ENCODE data around the gene GINS2. TPM values are rescaled to one million over a fixed set of nuclear protein-coding genes. Genes with fewer than 3 reads are reported as not detected.

Gene GINS2
- total RNA-seq, 1 donor from 2014 or later, result 9.1 TPM

- no peaks in the 10 kb centered on the region for H3K9me3 Mint-ChIP-seq (ENCODE audit: unreplicated experiment)
- H3K27ac Mint-ChIP-seq (ENCODE audit: unreplicated experiment), result peak overlapping the region; percentile 57
- H3K4me1 Mint-ChIP-seq (ENCODE audit: unreplicated experiment), result no peaks in the 10 kb centered on the region
- peaks cover 14% of the 10 kb centered on the region for H3K36me3 Mint-ChIP-seq (ENCODE audit: low read depth, unreplicated experiment)
- no peak for TF ChIP-seq CTCF (IDR thresholded peaks at IDR 0.05; ENCODE audit: unreplicated experiment)
- H3K27me3 Mint-ChIP-seq (ENCODE audit: unreplicated experiment), result peaks cover 7% of the 10 kb centered on the region
- no peak for DNase-seq (ENCODE audit: low spot score)
- H3K4me3 Mint-ChIP-seq (ENCODE audit: unreplicated experiment), result no peak overlapping the region
These were observed 27.7 kb downstream of the GINS2 start for GRCh38 chr16:85660843-85661739.

GRCh38 chr16:85659805-85660511 is 28.8 kb downstream of the GINS2 start:
- no peak overlapping the region for H3K4me3 Mint-ChIP-seq (ENCODE audit: unreplicated experiment)
- H3K4me1 Mint-ChIP-seq (ENCODE audit: unreplicated experiment), result no peaks in the 10 kb centered on the region
- H3K36me3 Mint-ChIP-seq (ENCODE audit: low read depth, unreplicated experiment), result peaks cover 4% of the 10 kb centered on the region
- DNase-seq (ENCODE audit: low spot score), result peak; percentile 94
- H3K9me3 Mint-ChIP-seq (ENCODE audit: unreplicated experiment), result no peaks in the 10 kb centered on the region
- TF ChIP-seq CTCF (IDR thresholded peaks at IDR 0.05; ENCODE audit: unreplicated experiment), result peak; percentile 87
- no peak overlapping the region for H3K27ac Mint-ChIP-seq (ENCODE audit: unreplicated experiment)
- peaks cover 9% of the 10 kb centered on the region for H3K27me3 Mint-ChIP-seq (ENCODE audit: unreplicated experiment)

- Mint-ChIP-seq H3K27ac (ENCODE audit: unreplicated experiment) (no peak overlapping the region), H3K4me3 (ENCODE audit: unreplicated experiment) (no peak overlapping the region), H3K4me1 (ENCODE audit: unreplicated experiment) (no peaks in the 10 kb centered on the region), H3K27me3 (ENCODE audit: unreplicated experiment) (peaks cover 9% of the 10 kb centered on the region), H3K9me3 (ENCODE audit: unreplicated experiment) (no peaks in the 10 kb centered on the region), H3K36me3 (ENCODE audit: low read depth, unreplicated experiment) (no peaks in the 10 kb centered on the region)
- no peak for TF ChIP-seq CTCF (IDR thresholded peaks at IDR 0.05; ENCODE audit: unreplicated experiment)
- no peak for DNase-seq (ENCODE audit: low spot score)
These were observed 29.4 kb downstream of the GINS2 start for GRCh38 chr16:85659336-85659735.

- no peaks in the 10 kb centered on the region for H3K36me3 Mint-ChIP-seq (ENCODE audit: low read depth, unreplicated experiment)
- peaks cover 9% of the 10 kb centered on the region for H3K27me3 Mint-ChIP-seq (ENCODE audit: unreplicated experiment)
- no peak overlapping the region for H3K4me3 Mint-ChIP-seq (ENCODE audit: unreplicated experiment)
- no peak for TF ChIP-seq CTCF (IDR thresholded peaks at IDR 0.05; ENCODE audit: unreplicated experiment)
- H3K4me1 Mint-ChIP-seq (ENCODE audit: unreplicated experiment), result no peaks in the 10 kb centered on the region
- no peak for DNase-seq (ENCODE audit: low spot score)
- no peaks in the 10 kb centered on the region for H3K9me3 Mint-ChIP-seq (ENCODE audit: unreplicated experiment)
- H3K27ac Mint-ChIP-seq (ENCODE audit: unreplicated experiment), result no peak overlapping the region
These were observed 30.0 kb downstream of the GINS2 start for GRCh38 chr16:85658504-85659326.

Measured in endothelial cell (in vitro differentiated cells).